ENCODE measurements around the gene FBXW7.

Gene FBXW7

GRCh38 chr4:152281822-152282221 lies 254.1 kb downstream of the FBXW7 start:
- DNase-seq (ENCODE audit: low read depth), result no peak
- no peak overlapping the region for H3K4me3 ChIP-seq (ENCODE audit: low read depth, low read length)
- TF ChIP-seq POLR2A (IDR thresholded peaks at IDR 0.05; ENCODE audit: extremely low read depth, insufficient read length), result no peak
- no peak for TF ChIP-seq MAX (IDR thresholded peaks at IDR 0.05; ENCODE audit: low read depth, low read length)
- TF ChIP-seq CTCF (IDR thresholded peaks at IDR 0.05; ENCODE audit: low read depth, low read length), result no peak
- TF ChIP-seq MYC (IDR thresholded peaks at IDR 0.05; ENCODE audit: low read depth, low read length), result no peak

- DNase-seq (ENCODE audit: low read depth), result no peak
- TF ChIP-seq CTCF (IDR thresholded peaks at IDR 0.05; ENCODE audit: low read depth, low read length), result no peak
- TF ChIP-seq MYC (IDR thresholded peaks at IDR 0.05; ENCODE audit: low read depth, low read length), result no peak
- no peak for TF ChIP-seq POLR2A (IDR thresholded peaks at IDR 0.05; ENCODE audit: extremely low read depth, insufficient read length)
- no peak for TF ChIP-seq MAX (IDR thresholded peaks at IDR 0.05; ENCODE audit: low read depth, low read length)
- H3K4me3 ChIP-seq (ENCODE audit: low read depth, low read length), result no peak overlapping the region
These were observed 254.7 kb downstream of the FBXW7 start for GRCh38 chr4:152281211-152281610.

- no peak overlapping the region for H3K4me3 ChIP-seq (ENCODE audit: low read depth, low read length)
- TF ChIP-seq CTCF (IDR thresholded peaks at IDR 0.05; ENCODE audit: low read depth, low read length) (no peak), POLR2A (IDR thresholded peaks at IDR 0.05; ENCODE audit: extremely low read depth, insufficient read length) (no peak), MAX (IDR thresholded peaks at IDR 0.05; ENCODE audit: low read depth, low read length) (no peak)
- no peak for DNase-seq (ENCODE audit: low read depth)
These were observed 256.7 kb downstream of the FBXW7 start for GRCh38 chr4:152279234-152279566.

GRCh38 chr4:152278505-152279233 lies 257.2 kb downstream of the FBXW7 start:
- H3K4me3 ChIP-seq (ENCODE audit: low read depth, low read length), result no peak overlapping the region
- TF ChIP-seq POLR2A (IDR thresholded peaks at IDR 0.05; ENCODE audit: extremely low read depth, insufficient read length), result no peak
- TF ChIP-seq MAX (IDR thresholded peaks at IDR 0.05; ENCODE audit: low read depth, low read length), result no peak
- TF ChIP-seq MYC (IDR thresholded peaks at IDR 0.05; ENCODE audit: low read depth, low read length), result no peak
- TF ChIP-seq CTCF (IDR thresholded peaks at IDR 0.05; ENCODE audit: low read depth, low read length), result no peak
- DNase-seq (ENCODE audit: low read depth), result no peak

- no peak overlapping the region for H3K4me3 ChIP-seq (ENCODE audit: low read depth, low read length)
- TF ChIP-seq CTCF (IDR thresholded peaks at IDR 0.05; ENCODE audit: low read depth, low read length), result no peak
- no peak for TF ChIP-seq MAX (IDR thresholded peaks at IDR 0.05; ENCODE audit: low read depth, low read length)
- TF ChIP-seq POLR2A (IDR thresholded peaks at IDR 0.05; ENCODE audit: extremely low read depth, insufficient read length), result no peak
- no peak for TF ChIP-seq MYC (IDR thresholded peaks at IDR 0.05; ENCODE audit: low read depth, low read length)
- no peak for DNase-seq (ENCODE audit: low read depth)
These were observed 257.8 kb downstream of the FBXW7 start for GRCh38 chr4:152278172-152278504.

Measured in NB4 (cell line).